Muscle layer of colon (tissue), 2 donors: ENCODE data around the gene PBXIP1.
"Not testable (repeated sequence)": the region's sequence is repeated elsewhere in the genome, so short reads cannot be mapped to it uniquely, and the experiment has no call there.

ENCODE experiments used
- H3K27ac ChIP-seq: one replicate; pipeline ENCODE4 v1.7.0; 2013; ENCODE audit warnings: low read depth, mild to moderate bottlenecking, low read length, moderate library complexity
- H3K27me3 ChIP-seq, 2 donors: one replicate each; pipeline ENCODE4 v1.7.0; 2013; ENCODE audit warnings: low read length in 2 of 2, mild to moderate bottlenecking in 2 of 2; ENCODE audit not compliant: insufficient read depth in 2 of 2, control insufficient read depth in 1 of 2
- H3K36me3 ChIP-seq: one replicate; pipeline ENCODE4 v1.7.0; 2013; ENCODE audit warnings: mild to moderate bottlenecking, low read length; ENCODE audit not compliant: insufficient read depth
- H3K4me1 ChIP-seq: one replicate; pipeline ENCODE4 v1.7.0; 2013; ENCODE audit warnings: mild to moderate bottlenecking, low read length; ENCODE audit not compliant: insufficient read depth
- H3K4me3 ChIP-seq, 2 donors: one replicate each; pipeline ENCODE4 v1.7.0; 2013; ENCODE audit warnings: low read length in 2 of 2, low read depth in 1 of 2, mild to moderate bottlenecking in 1 of 2, moderate library complexity in 1 of 2
- H3K9ac ChIP-seq: one replicate; pipeline ENCODE4 v1.7.0; 2013; ENCODE audit warnings: low read length
- H3K9me3 ChIP-seq: one replicate; pipeline ENCODE4 v1.7.0; 2013; ENCODE audit warnings: mild to moderate bottlenecking, low read length
- donor health status: abdominal sarcoma.
- donor health status: Adenocarcinoma of cecum.

PBXIP1 gene

GRCh38 chr1:154992721-154993571 is 37.0 kb upstream of the PBXIP1 start:
- Histone ChIP-seq H3K27me3 (no peaks in the 10 kb centered on the region), H3K36me3 (peaks cover 26% of the 10 kb centered on the region), H3K9ac (no peak overlapping the region), H3K9me3 (no peaks in the 10 kb centered on the region), H3K4me3 (no peak overlapping the region), H3K27ac (no peak overlapping the region), H3K4me1 (no peaks in the 10 kb centered on the region)

GRCh38 chr1:154990276-154990675 is 34.4 kb upstream of the PBXIP1 start:
- Histone ChIP-seq H3K36me3 (peaks cover 29% of the 10 kb centered on the region), H3K9me3 (no peaks in the 10 kb centered on the region), H3K4me3 (no peak overlapping the region), H3K4me1 (no peaks in the 10 kb centered on the region), H3K9ac (no peak overlapping the region), H3K27ac (no peak overlapping the region), H3K27me3 (no peaks in the 10 kb centered on the region)

- Histone ChIP-seq H3K4me1 (no peaks in the 10 kb centered on the region), H3K27ac (no peak overlapping the region), H3K9ac (no peak overlapping the region), H3K27me3 (no peaks in the 10 kb centered on the region), H3K9me3 (no peaks in the 10 kb centered on the region), H3K36me3 (peaks cover 29% of the 10 kb centered on the region), H3K4me3 (no peak overlapping the region)
Observed at GRCh38 chr1:154989195-154989860, 33.4 kb upstream of the PBXIP1 start.

GRCh38 chr1:154988058-154988954 is 32.4 kb upstream of the PBXIP1 start:
- no peak overlapping the region for H3K4me3 ChIP-seq
- no peaks in the 10 kb centered on the region for H3K9me3 ChIP-seq
- H3K27ac ChIP-seq = no peak overlapping the region
- no peak overlapping the region for H3K9ac ChIP-seq
- peaks cover 29% of the 10 kb centered on the region for H3K36me3 ChIP-seq
- H3K4me1 ChIP-seq = peaks cover 7% of the 10 kb centered on the region
- H3K27me3 ChIP-seq = no peaks in the 10 kb centered on the region

GRCh38 chr1:154987326-154987725 is 31.4 kb upstream of the PBXIP1 start:
- H3K36me3 ChIP-seq = peaks cover 29% of the 10 kb centered on the region
- no peaks in the 10 kb centered on the region for H3K27me3 ChIP-seq
- H3K4me1 ChIP-seq = peaks cover 11% of the 10 kb centered on the region
- H3K9me3 ChIP-seq = no peaks in the 10 kb centered on the region
- H3K9ac ChIP-seq = no peak overlapping the region
- H3K27ac ChIP-seq = no peak overlapping the region
- no peak overlapping the region for H3K4me3 ChIP-seq

- H3K4me1 ChIP-seq = peaks cover 13% of the 10 kb centered on the region
- peaks cover 29% of the 10 kb centered on the region for H3K36me3 ChIP-seq
- not testable (repeated sequence) for H3K4me3 ChIP-seq, H3K27me3 ChIP-seq, H3K9me3 ChIP-seq, H3K9ac ChIP-seq, H3K27ac ChIP-seq
Observed at GRCh38 chr1:154986736-154987135, 30.8 kb upstream of the PBXIP1 start.

- Histone ChIP-seq H3K27ac (peak overlapping the region; percentile 74), H3K4me1 (peaks cover 13% of the 10 kb centered on the region), H3K9ac (peak overlapping the region; percentile 74), H3K27me3 (no peaks in the 10 kb centered on the region), H3K36me3 (peaks cover 13% of the 10 kb centered on the region), H3K9me3 (no peaks in the 10 kb centered on the region), H3K4me3 (peak overlapping the region; percentile 67 to 82)
Observed at GRCh38 chr1:154983776-154984466, 28.0 kb upstream of the PBXIP1 start.

GRCh38 chr1:154982897-154983648 is 27.2 kb upstream of the PBXIP1 start, which contains the start of gene FLAD1:
TSS of gene FLAD1 (plus strand) at chr1:154983344. CDS start at chr1:154983695, 351 bp downstream.
- Histone ChIP-seq H3K27me3 (no peaks in the 10 kb centered on the region), H3K36me3 (peaks cover 4% of the 10 kb centered on the region), H3K9me3 (no peaks in the 10 kb centered on the region), H3K4me3 (peak within 1 kb of the TSS; percentile 67 to 82), H3K27ac (peak within 1 kb of the TSS; percentile 74), H3K4me1 (peaks cover 13% of the 10 kb centered on the region), H3K9ac (peak within 1 kb of the TSS; percentile 74)

- Histone ChIP-seq H3K4me3 (peak overlapping the region; percentile 34 to 82), H3K9ac (peak overlapping the region; percentile 9), H3K36me3 (no peaks in the 10 kb centered on the region), H3K27ac (peak overlapping the region; percentile 63), H3K4me1 (peaks cover 13% of the 10 kb centered on the region), H3K9me3 (no peaks in the 10 kb centered on the region), H3K27me3 (no peaks in the 10 kb centered on the region)
Observed at GRCh38 chr1:154982341-154982740, 26.4 kb upstream of the PBXIP1 start.

GRCh38 chr1:154978360-154978759 is 22.5 kb upstream of the PBXIP1 start:
- Histone ChIP-seq H3K4me3 (no peak overlapping the region), H3K4me1 (peaks cover 14% of the 10 kb centered on the region), H3K9me3 (no peaks in the 10 kb centered on the region), H3K27me3 (no peaks in the 10 kb centered on the region), H3K9ac (no peak overlapping the region), H3K36me3 (no peaks in the 10 kb centered on the region), H3K27ac (no peak overlapping the region)
